Measurements from ENCODE around the gene NUP133.
"Not testable (repeated sequence)": the region's sequence is repeated elsewhere in the genome, so short reads cannot be mapped to it uniquely, and the experiment has no call there.

NUP133 gene

GRCh38 chr1:229507951-229508822 is at the start of gene NUP133:
TSS of gene NUP133 (minus strand) at chr1:229508341. CDS start at chr1:229508249, 92 bp downstream.
- DNase-seq, result peak; percentile 92

GRCh38 chr1:229557200-229557850 is 49.2 kb upstream of the NUP133 start:
- peak; percentile 22 for DNase-seq

DNA sequence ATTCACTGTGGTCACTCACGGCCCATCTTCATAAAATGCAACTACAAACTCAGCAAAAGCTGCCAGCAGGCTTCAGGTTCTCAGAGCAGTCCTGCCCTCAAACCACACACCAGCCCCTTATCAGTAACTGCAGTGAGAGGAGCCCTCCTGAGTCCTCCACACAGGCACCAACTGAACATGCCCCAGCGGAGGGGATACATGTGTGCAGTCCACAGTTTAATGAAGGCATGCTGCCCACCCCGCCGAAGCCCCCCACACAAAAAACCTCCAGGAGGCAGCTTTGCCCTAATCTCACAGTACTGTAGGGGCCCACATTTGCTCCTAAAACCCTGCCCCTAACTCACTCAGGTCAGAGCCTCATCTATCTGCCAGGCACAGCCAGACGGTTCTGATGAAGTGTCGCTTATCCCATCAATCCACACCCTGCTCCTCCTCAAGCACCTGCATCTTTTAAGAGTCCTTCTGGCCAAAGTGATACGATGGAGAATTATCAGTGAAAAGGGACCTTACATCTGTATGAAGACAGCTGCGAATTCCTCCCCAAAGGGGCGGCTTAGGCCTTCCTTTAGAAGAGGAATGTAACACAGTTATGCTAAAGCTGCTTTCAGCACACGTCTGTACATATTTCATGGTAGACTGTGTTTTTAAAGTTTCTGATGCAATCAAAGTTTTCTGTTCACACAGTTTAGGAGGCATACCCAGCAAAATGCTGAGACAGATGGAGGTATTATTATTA is 46.9 kb upstream of the NUP133 start:
- no peak for DNase-seq

- peak; percentile 62 for DNase-seq
Measured at GRCh38 chr1:229553621-229554130, 45.5 kb upstream of the NUP133 start.

GRCh38 chr1:229552732-229553131 is 44.6 kb upstream of the NUP133 start:
- peak; percentile 60 for DNase-seq

DNA sequence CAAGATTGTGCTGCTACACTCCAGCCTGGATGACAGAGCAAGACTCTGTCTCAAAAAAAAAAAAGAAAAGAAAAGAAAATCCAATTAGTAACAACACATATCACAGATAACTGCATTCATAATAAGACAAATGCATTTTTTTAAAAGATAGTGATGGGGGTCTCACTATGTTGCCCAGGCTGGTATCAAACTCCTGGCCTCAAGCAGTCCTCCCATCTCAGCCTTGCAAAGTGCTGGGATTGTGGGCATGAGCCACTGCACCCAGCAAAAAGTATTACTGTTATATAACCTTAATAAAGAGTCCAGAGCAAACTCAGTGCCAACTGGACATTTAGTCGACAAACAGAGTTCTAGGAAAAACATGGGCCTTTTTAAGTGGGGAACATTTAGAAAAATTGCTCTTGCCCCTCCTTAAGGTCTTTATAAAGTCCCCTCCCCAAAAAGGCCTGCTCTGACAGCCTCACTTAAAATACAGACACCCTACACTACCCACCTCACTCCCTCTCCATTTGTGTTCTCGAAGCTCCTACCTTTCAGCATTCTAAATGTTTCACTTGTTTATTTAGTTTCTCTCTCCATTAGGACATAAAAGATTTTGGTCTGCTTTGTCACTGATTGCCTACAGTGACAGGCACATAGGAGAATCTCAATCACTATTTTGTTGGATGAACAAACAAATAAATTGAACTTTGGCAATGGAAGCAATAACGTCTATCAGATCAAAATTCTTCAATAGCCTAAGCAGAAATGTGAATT is 42.8 kb upstream of the NUP133 start:
- DNase-seq, result no peak

DNA sequence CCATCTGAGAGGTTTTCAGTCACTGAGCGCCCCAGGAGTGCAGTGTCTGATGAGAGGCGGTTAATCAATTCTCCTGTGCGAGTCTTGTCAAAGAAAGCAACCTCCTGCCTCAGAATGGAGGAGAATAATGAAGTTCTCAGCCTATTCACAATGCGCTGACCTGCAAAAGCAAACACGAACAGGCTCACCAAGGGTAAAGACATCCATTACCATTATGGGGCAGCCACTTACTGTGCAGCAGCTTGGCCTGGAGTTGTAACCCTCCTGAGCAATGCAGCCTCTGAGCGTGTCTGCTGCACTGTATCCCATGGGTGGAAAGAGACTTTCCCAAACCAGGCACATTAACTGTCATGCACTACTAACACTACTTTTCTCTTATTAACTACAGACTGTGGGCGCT is 39.4 kb upstream of the NUP133 start:
- no peak for DNase-seq

DNA sequence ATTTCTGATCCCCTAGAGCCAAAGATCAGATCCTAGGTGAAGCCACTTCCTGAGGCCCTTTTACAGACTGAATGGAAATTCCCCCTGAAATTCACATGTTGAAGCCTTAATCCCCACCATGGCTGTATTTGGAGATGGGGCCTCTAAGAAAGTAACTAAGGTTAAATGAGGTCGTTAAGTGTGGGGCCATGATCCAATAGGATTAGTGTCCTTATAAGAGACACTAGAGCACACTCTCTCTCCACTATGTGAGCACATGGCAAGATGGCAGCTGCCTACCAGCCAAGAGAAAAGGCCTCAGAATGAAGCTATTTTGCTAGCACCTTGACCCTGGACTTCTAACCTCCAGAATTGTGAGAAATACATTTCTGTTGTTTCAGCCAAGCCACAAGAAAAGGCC is 36.4 kb upstream of the NUP133 start:
- no peak for DNase-seq

DNA sequence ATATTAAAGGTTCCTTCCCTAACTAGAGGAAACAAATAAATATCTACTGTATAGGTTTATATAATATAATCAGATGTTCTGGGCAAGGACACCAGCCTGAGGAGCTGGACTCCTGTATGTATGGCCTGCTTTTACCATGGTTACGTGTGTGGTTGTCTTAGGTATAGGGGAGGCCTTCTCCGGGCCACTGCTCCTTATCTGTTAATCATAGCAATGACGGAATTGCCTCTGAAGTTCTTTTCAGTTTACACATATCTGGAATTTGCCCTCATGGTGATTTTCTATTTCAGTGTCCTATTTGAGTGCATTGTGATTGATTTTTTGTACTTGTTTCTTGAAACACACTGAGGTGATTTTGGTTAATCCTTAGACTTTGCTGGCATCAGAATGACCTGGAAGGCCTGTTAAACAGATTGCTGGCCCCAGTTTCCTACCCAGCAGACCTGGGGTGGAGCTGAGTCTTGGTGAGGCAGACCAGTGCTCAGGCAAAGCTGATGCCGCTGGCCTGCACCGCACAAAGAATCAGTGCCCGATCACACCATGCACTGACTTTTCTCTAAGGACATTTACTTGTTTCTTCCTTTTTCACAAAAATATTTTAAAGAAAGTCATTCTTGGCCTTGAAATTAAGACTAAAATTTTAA is 31.8 kb upstream of the NUP133 start:
- DNase-seq, result no peak

GRCh38 chr1:229538945-229539344 is 30.8 kb upstream of the NUP133 start:
- peak; percentile 40 for DNase-seq

GRCh38 chr1:229537894-229538293 is 29.8 kb upstream of the NUP133 start:
- DNase-seq, result peak; percentile 99

DNA sequence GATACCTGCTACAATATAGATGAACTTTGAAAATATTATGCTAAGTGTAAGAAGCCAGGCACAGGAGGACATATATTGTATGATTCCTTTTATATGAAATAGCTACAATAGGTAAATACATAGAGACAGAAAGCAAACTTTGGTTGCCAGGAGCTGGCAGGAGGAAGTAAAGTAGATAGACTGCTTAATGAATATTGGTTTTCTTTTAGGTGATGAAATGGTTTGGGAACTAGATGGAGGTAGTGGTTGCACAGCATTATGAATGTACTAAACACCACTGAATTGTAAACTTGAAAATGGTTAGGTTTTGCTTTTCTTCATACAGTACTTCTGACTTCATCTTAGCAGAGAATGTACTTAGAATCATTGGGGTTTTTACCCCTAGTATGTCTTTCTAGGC is 28.8 kb upstream of the NUP133 start:
- peak; percentile 82 for DNase-seq

- DNase-seq, result no peak
Measured at GRCh38 chr1:229535230-229535629, 27.1 kb upstream of the NUP133 start.

- no peak for DNase-seq
Measured at GRCh38 chr1:229531326-229531725, 23.2 kb upstream of the NUP133 start.

GRCh38 chr1:229529639-229530038 is 21.5 kb upstream of the NUP133 start:
- no peak for DNase-seq

DNA sequence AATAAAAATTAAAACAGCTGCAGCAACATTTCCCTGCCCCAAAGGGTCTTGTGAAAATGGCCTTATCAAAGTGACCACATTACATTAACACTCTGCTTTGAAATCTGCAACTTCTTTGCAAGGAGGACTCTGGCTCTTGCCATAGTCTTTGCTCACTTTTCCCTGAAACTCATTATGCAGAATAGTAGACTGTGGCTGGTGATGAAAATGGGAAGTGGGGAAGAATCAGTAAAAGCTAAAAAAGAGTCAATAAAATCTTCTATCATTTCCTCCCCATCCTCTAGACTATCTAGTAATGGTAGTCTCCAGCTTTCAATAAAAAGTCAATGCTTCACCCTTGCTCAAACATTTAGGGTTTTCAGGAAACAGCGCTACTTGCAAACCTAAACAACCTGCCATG is 18.6 kb upstream of the NUP133 start:
- peak; percentile 36 for DNase-seq

DNA sequence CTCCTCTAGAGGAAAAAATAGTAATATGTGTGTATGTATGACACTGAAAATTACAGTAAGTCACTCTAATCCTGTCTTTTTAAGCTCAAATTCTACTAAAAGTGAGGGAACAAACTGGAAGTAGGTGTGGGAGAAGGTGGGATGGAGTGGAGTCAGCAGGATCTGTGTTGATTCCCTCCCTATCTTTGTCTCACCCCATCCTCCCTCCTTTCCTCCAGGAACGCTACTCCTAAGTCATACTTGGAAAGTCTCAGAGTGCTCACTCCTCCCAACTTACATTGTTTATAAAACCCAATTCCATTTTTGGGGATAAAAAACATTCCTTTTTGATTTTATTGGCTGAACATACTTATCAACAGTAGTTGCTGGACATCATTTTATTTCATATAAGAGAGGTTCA is 14.9 kb upstream of the NUP133 start:
- no peak for DNase-seq

DNA sequence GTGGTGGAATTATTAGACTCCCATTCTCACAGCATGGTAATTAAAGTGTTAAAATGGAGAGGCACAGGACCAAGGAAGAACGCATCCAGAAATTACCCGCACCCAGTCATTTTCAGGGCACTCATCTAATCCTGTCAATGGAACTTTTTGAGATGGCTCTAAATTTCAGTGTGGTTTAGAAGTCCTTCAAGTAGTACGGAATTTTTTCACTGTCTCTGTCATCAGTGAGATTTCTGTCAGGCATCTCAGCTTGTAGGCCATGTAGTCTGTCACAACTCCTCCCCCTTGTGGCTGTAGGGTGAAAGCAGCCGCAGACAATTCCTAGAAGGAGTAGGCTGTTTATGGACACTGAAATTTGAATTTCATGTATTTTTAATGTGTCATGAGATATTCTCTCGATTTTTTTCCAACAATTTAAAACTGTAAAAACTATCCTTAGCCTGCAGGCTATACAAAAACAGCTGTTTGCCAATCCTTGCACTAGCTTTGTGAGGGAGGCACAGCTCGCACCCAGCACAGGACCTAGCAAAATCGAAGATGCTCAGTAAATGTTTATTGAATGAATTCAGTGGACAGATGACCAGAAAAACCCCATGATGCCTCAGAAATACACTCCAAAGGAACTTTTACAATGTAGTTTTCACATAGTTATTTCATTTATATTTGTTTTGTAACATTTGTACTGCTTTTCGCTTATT is 6.6 kb upstream of the NUP133 start:
- DNase-seq, result peak; percentile 55

DNA sequence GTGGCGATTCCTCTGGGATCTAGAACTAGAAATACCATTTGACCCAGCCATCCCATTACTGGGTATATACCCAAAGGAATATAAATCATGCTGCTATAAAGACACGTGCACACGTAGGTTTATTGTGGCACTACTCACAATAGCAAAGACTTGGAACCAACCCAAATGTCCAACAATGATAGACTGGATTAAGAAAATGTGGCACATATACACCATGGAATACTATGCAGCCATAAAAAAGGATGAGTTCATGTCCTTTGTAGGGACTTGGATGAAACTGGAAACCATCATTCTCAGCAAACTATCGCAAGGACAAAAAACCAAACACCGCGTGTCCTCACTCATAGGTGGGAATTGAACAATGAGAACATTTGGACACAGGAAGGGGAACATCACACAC is 3.5 kb upstream of the NUP133 start:
- DNase-seq, result not testable (repeated sequence)

DNA sequence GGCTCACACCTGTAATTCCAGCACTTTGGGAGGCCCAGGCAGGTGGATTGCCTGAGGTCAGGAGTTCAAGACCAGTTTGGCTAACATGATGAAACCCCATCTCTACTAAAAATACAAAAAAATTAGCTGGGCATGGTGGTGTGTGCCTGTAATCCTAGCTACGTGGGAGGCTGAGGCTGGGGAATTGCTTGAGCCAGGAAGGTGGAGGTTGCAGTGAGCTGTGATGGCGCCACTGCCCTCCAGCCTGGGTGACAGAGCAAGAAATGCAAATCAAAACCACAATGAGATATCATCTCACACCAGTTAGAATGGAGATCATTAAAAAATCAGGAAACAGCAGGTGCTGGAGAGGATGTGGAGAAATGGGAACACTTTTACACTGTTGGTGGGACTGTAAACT is 3.1 kb upstream of the NUP133 start:
- peak; percentile 11 for DNase-seq

DNA sequence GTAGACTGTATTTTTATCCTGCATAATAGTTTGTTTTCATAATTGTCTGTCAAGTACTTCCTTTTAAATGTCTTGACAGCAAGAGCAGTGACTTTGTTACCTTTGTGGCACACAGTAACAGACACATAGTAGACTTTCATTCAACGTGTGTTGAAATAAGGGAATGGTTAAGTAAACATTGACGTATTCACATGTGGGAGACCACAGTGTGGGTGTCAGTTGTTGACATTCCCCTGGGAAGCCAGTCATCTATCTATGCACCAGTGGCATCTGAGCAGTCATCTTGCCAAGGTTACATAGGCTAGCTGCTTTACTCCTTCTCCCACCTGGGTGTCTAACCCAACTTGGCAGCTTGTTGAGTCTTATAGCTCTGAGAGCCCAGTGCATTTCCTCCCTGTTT is 1.4 kb upstream of the NUP133 start:
- DNase-seq, result no peak
